Measurements from ENCODE around the gene COPS7A. TPM values are rescaled to one million over a fixed set of nuclear protein-coding genes. Genes with fewer than 3 reads are reported as not detected.

The COPS7A gene, protein sequence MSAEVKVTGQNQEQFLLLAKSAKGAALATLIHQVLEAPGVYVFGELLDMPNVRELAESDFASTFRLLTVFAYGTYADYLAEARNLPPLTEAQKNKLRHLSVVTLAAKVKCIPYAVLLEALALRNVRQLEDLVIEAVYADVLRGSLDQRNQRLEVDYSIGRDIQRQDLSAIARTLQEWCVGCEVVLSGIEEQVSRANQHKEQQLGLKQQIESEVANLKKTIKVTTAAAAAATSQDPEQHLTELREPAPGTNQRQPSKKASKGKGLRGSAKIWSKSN
- 10 to 100 TPM; 26.9 to 29.7 TPM for total RNA-seq

- Mint-ChIP-seq H3K4me1 (ENCODE audit: low read depth) (peaks cover 29% of the 10 kb centered on the region), H3K4me3 (peak within 1 kb of the TSS; percentile 84), H3K27me3 (ENCODE audit: low read depth) (no peaks in the 10 kb centered on the region), H3K9me3 (ENCODE audit: insufficient read depth) (no peaks in the 10 kb centered on the region), H3K36me3 (ENCODE audit: low read depth) (peaks cover 16% of the 10 kb centered on the region), H3K27ac (peak within 1 kb of the TSS; percentile 93)
- POLR2A ChIA-PET: interaction anchor here (0.7 to 3.2 kb wide), 29 partner anchors 10 to 287 kb away, joined by 3 to 69 read pairs (median 4); partner anchors contain the start of genes C12orf57, CDCA3, LPAR5 and MLF2
- DNase-seq (peak; percentile 100), ATAC-seq (peak; percentile 96)
- CTCF ChIA-PET: interaction anchor here (0.7 to 3.2 kb wide), 25 partner anchors 10 to 186 kb away, joined by 3 to 32 read pairs (median 6); partner anchors contain the start of genes CDCA3, MLF2, PTMS and SPSB2
Measured at GRCh38 chr12:6723607-6724408, at the start of gene COPS7A. Gene COPS7A (plus strand): TSS chr12:6724046. CDS start chr12:6724657, 611 bp downstream.

DNA sequence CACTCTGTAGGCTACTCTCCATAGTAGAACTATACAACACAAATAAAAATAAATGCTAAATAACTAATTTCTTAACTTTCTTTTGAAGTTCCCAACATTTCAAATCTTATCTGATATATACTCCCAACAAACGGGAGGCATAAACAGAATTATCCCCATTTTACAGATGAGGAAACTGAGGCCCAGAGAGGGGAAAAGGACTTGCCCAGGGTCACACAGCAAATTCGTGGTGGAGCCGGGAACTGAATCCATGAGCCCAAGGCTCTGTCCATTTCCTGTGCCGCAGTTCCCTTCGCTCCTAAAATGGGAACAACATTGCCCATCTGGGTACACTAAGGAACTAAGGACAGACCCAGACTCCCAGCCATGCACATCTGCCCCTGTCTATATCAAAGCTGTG, 46.9 kb upstream of the COPS7A start:
- no peak overlapping the region for H3K27ac Mint-ChIP-seq
- no peak overlapping the region for H3K4me3 Mint-ChIP-seq
- peaks cover 4% of the 10 kb centered on the region for H3K4me1 Mint-ChIP-seq (ENCODE audit: low read depth)
- H3K36me3 Mint-ChIP-seq (ENCODE audit: low read depth): peaks cover 70% of the 10 kb centered on the region
- H3K9me3 Mint-ChIP-seq (ENCODE audit: insufficient read depth): no peaks in the 10 kb centered on the region
- POLR2A ChIA-PET: interaction anchor here (1.5 kb wide), 1 partner anchor 12 kb away, joined by 8 read pairs; the partner anchor contains the start of gene ZNF384
- DNase-seq (no peak), ATAC-seq (no peak)
- no peaks in the 10 kb centered on the region for H3K27me3 Mint-ChIP-seq (ENCODE audit: low read depth)
- CTCF ChIA-PET: interaction anchor here (0.9 kb wide), 1 partner anchor 106 kb away, joined by 4 read pairs; no protein-coding TSS in a partner anchor

- no peaks in the 10 kb centered on the region for H3K9me3 Mint-ChIP-seq (ENCODE audit: insufficient read depth)
- H3K4me1 Mint-ChIP-seq (ENCODE audit: low read depth): peaks cover 51% of the 10 kb centered on the region
- no peak overlapping the region for H3K4me3 Mint-ChIP-seq
- DNase-seq (peak; percentile 74), ATAC-seq (no peak)
- H3K36me3 Mint-ChIP-seq (ENCODE audit: low read depth): peaks cover 61% of the 10 kb centered on the region
- H3K27ac Mint-ChIP-seq: peak overlapping the region; percentile 61
- POLR2A ChIA-PET: interaction anchor here (0.7 to 1.5 kb wide), 3 partner anchors 15 to 64 kb away, joined by 3 to 4 read pairs (median 4); partner anchors contain the start of gene LPAR5
- no peaks in the 10 kb centered on the region for H3K27me3 Mint-ChIP-seq (ENCODE audit: low read depth)
- CTCF ChIA-PET: interaction anchor here (0.8 to 2.2 kb wide), 31 partner anchors 9 to 261 kb away, joined by 3 to 33 read pairs (median 5); partner anchors contain the start of genes COPS7A and USP5
Measured at GRCh38 chr12:6684609-6685008, 39.2 kb upstream of the COPS7A start.

DNA sequence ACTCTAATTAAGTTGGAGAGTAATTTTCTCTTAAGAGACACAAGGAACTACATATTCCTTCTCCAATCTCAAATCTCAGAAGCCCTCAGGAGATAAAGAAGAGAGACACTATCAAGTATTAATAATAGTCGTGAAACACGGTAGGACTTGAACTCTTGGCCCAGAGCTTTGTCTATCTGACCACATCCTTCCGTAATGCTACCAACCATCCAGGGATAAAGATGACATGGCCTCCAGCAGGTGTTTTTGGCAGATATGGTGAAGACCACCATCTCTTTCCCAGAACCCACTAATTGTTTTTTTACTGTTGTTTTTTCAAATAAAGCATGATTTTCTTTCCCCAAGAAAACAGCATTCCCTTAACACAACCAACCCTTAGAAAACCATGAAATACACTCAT, 38.0 kb upstream of the COPS7A start:
- ATAC-seq (no peak), DNase-seq (no peak)
- CTCF ChIA-PET: interaction anchor here (0.9 to 1.6 kb wide), 3 partner anchors 15 to 120 kb away, joined by 3 to 4 read pairs (median 4); no protein-coding TSS in a partner anchor
- POLR2A ChIA-PET: no interaction called here
- Mint-ChIP-seq H3K36me3 (ENCODE audit: low read depth) (peaks cover 54% of the 10 kb centered on the region), H3K9me3 (ENCODE audit: insufficient read depth) (no peaks in the 10 kb centered on the region), H3K4me3 (no peak overlapping the region), H3K4me1 (ENCODE audit: low read depth) (peaks cover 57% of the 10 kb centered on the region), H3K27me3 (ENCODE audit: low read depth) (no peaks in the 10 kb centered on the region), H3K27ac (no peak overlapping the region)

DNA sequence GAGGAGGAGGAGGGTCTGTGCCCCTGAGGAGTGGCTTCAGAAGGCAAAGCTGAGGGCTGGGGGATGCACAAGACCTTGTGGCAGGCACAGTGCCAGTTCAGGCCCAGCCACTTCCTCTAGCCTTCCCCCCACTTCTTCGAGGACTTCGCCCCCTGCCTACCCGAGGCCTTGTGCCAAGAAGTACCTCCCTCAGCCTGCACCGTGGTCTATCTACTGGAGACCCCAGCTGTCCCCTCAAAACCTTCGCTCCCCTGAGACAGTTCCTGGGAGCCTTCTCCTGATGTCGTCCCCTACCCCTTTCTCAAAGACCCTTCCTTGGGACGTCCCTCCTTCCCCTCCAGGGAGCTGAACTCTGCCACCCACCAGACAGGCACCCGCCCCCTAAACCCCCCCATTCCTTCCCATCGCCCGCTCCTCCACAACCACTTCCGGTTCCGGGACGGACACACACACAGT, 35.3 kb upstream of the COPS7A start:
- peaks cover 52% of the 10 kb centered on the region for H3K4me1 Mint-ChIP-seq (ENCODE audit: low read depth)
- ChIA-PET CTCF (interaction anchor here (0.6 to 3.9 kb wide), 25 partner anchors 9 to 163 kb away, joined by 3 to 30 read pairs (median 4); partner anchors contain the start of genes CDCA3, COPS7A, LPAR5 and MLF2), POLR2A (interaction anchor here (0.6 to 2.5 kb wide), 30 partner anchors 10 to 1451 kb away, joined by 3 to 69 read pairs (median 7); partner anchors contain the start of genes C12orf57, CDCA3, CHD4 and COPS7A)
- no peaks in the 10 kb centered on the region for H3K27me3 Mint-ChIP-seq (ENCODE audit: low read depth)
- peaks cover 42% of the 10 kb centered on the region for H3K36me3 Mint-ChIP-seq (ENCODE audit: low read depth)
- DNase-seq (peak; percentile 65), ATAC-seq (peak; percentile 21)
- H3K27ac Mint-ChIP-seq: peak overlapping the region; percentile 94
- no peaks in the 10 kb centered on the region for H3K9me3 Mint-ChIP-seq (ENCODE audit: insufficient read depth)
- H3K4me3 Mint-ChIP-seq: peak overlapping the region; percentile 95

- peak; percentile 83 for ATAC-seq
- Mint-ChIP-seq H3K9me3 (ENCODE audit: insufficient read depth) (no peaks in the 10 kb centered on the region), H3K27me3 (ENCODE audit: low read depth) (no peaks in the 10 kb centered on the region), H3K4me1 (ENCODE audit: low read depth) (peaks cover 51% of the 10 kb centered on the region), H3K36me3 (ENCODE audit: low read depth) (peaks cover 37% of the 10 kb centered on the region), H3K4me3 (peak within 1 kb of the TSS; percentile 95), H3K27ac (peak within 1 kb of the TSS; percentile 94)
- POLR2A ChIA-PET: interaction anchor here (0.6 to 2.5 kb wide), 43 partner anchors 10 to 1451 kb away, joined by 3 to 69 read pairs (median 5); partner anchors contain the start of genes C12orf57, CDCA3, CHD4 and COPS7A
- CTCF ChIA-PET: interaction anchor here (0.6 to 3.9 kb wide), 31 partner anchors 9 to 183 kb away, joined by 3 to 30 read pairs (median 4); partner anchors contain the start of genes CDCA3, COPS7A, LPAR5 and MLF2
- DNase-seq: peak; percentile 98
Measured at GRCh38 chr12:6688999-6689882, 34.6 kb upstream of the COPS7A start, which contains the start of gene ZNF384. Gene ZNF384 (minus strand): TSS chr12:6689375. CDS start chr12:6679520, 9,855 bp downstream.

- Mint-ChIP-seq H3K4me1 (ENCODE audit: low read depth) (peaks cover 35% of the 10 kb centered on the region), H3K4me3 (peak overlapping the region; percentile 4), H3K27ac (peak overlapping the region; percentile 21), H3K27me3 (ENCODE audit: low read depth) (no peaks in the 10 kb centered on the region), H3K9me3 (ENCODE audit: insufficient read depth) (no peaks in the 10 kb centered on the region), H3K36me3 (ENCODE audit: low read depth) (peaks cover 18% of the 10 kb centered on the region)
- ChIA-PET POLR2A (interaction anchor here (0.6 to 1.6 kb wide), 2 partner anchors 33 to 293 kb away, joined by 4 read pairs; no protein-coding TSS in a partner anchor), CTCF (interaction anchor here (1.2 to 3.9 kb wide), 3 partner anchors 33 to 154 kb away, joined by 3 to 30 read pairs (median 7); partner anchors contain the start of gene COPS7A)
- ATAC-seq (no peak), DNase-seq (no peak)
Measured at GRCh38 chr12:6691473-6691872, 32.4 kb upstream of the COPS7A start.

GRCh38 chr12:6692888-6693287, 31.0 kb upstream of the COPS7A start:
- Mint-ChIP-seq H3K9me3 (ENCODE audit: insufficient read depth) (no peaks in the 10 kb centered on the region), H3K27ac (peak overlapping the region; percentile 7), H3K36me3 (ENCODE audit: low read depth) (peaks cover 5% of the 10 kb centered on the region), H3K27me3 (ENCODE audit: low read depth) (peaks cover under 1% of the 10 kb centered on the region), H3K4me3 (no peak overlapping the region), H3K4me1 (ENCODE audit: low read depth) (peaks cover 21% of the 10 kb centered on the region)
- DNase-seq: no peak
- ChIA-PET CTCF (interaction anchor here (1.2 to 2.3 kb wide), 7 partner anchors 9 to 231 kb away, joined by 3 to 7 read pairs (median 4); partner anchors contain the start of gene COPS7A), POLR2A (interaction anchor here (1.6 kb wide), 1 partner anchor 32 kb away, joined by 4 read pairs; no protein-coding TSS in a partner anchor)
- ATAC-seq: no peak

- DNase-seq (no peak), ATAC-seq (no peak)
- CTCF ChIA-PET: interaction anchor here (1.2 to 1.7 kb wide), 2 partner anchors 10 to 75 kb away, joined by 3 to 6 read pairs; no protein-coding TSS in a partner anchor
- no peak overlapping the region for H3K4me3 Mint-ChIP-seq
- H3K27me3 Mint-ChIP-seq (ENCODE audit: low read depth): peaks cover 10% of the 10 kb centered on the region
- H3K36me3 Mint-ChIP-seq (ENCODE audit: low read depth): no peaks in the 10 kb centered on the region
- peak overlapping the region; percentile 0 for H3K27ac Mint-ChIP-seq
- no peaks in the 10 kb centered on the region for H3K9me3 Mint-ChIP-seq (ENCODE audit: insufficient read depth)
- H3K4me1 Mint-ChIP-seq (ENCODE audit: low read depth): peaks cover 22% of the 10 kb centered on the region
- POLR2A ChIA-PET: no interaction called here
Measured at GRCh38 chr12:6693832-6694355, 30.0 kb upstream of the COPS7A start.

DNA sequence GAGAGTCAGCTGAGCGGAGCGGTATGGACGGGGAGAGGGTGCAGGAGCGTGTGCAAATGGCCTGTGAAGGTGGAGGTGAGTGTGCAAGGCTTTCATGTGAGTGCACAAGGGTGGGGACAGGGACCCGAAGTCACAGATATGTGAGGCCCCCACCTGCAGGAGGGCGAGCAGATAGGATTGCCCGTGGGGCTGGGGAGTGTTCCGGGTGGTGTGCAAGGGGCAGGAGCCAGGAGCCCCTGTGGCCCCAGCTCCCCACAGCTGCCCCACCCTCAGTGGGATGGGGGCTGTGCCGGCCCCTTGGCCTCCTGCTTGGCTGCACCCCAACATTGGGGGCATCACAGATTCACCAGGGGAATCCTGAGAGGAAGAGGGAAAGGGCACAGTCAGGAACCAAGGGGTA, 29.1 kb upstream of the COPS7A start:
- Mint-ChIP-seq H3K36me3 (ENCODE audit: low read depth) (no peaks in the 10 kb centered on the region), H3K27ac (no peak overlapping the region), H3K27me3 (ENCODE audit: low read depth) (peaks cover 17% of the 10 kb centered on the region), H3K9me3 (ENCODE audit: insufficient read depth) (no peaks in the 10 kb centered on the region), H3K4me1 (ENCODE audit: low read depth) (peaks cover 29% of the 10 kb centered on the region), H3K4me3 (no peak overlapping the region)
- DNase-seq: no peak
- ChIA-PET POLR2A (interaction anchor here (0.8 to 2.0 kb wide), 2 partner anchors 29 to 44 kb away, joined by 3 to 9 read pairs; partner anchors contain the start of gene COPS7A), CTCF (interaction anchor here (1.5 kb wide), 1 partner anchor 29 kb away, joined by 5 read pairs; the partner anchor contains the start of gene COPS7A)
- ATAC-seq: no peak

Data from activated CD8-positive, alpha-beta T cell treated with anti-CD3 and anti-CD28 coated beads, Interleukin-2, amount 10 ng/mL, durations not matched to agents 7 days and 5 days (primary cell).